ENCODE measurements around the gene MAP2K5.

Gene MAP2K5

DNA sequence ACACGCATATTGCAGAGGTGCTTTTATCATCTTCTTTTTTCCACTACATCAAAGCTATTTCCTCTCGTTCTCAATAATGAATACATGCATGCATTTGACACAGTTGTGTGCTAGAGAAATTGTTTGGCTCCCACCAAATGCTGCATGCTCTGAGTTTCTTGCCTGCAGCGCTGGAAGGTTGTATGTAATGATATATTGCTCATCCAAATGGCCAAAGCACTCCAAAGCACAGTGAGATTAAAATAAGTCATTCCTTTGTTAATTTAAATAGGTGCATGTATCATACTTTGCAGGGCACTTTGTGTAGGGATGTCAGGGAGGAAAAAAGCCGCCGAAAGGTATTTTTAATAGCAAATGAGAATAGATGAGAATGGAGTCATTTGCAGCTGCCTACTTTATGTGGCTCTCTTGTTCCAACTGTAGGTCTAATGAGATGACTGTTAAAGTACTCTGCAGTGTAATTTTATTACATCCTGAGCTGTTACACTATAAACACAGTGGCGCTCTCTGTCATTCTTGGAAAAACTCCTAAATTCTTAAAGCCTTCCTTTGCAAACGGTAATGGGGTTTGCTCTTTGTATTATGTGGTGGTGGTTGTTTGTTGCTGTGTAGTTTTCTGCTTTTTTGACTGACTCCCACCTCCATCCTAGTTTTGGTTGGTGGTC, 225.9 kb downstream of the MAP2K5 start:
- TF ChIP-seq, protein P1, sequence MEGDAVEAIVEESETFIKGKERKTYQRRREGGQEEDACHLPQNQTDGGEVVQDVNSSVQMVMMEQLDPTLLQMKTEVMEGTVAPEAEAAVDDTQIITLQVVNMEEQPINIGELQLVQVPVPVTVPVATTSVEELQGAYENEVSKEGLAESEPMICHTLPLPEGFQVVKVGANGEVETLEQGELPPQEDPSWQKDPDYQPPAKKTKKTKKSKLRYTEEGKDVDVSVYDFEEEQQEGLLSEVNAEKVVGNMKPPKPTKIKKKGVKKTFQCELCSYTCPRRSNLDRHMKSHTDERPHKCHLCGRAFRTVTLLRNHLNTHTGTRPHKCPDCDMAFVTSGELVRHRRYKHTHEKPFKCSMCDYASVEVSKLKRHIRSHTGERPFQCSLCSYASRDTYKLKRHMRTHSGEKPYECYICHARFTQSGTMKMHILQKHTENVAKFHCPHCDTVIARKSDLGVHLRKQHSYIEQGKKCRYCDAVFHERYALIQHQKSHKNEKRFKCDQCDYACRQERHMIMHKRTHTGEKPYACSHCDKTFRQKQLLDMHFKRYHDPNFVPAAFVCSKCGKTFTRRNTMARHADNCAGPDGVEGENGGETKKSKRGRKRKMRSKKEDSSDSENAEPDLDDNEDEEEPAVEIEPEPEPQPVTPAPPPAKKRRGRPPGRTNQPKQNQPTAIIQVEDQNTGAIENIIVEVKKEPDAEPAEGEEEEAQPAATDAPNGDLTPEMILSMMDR (IDR thresholded peaks at IDR 0.05; ENCODE audit: borderline replicate concordance, insufficient read depth, low read depth, low read length): no peak
- no peak overlapping the region for H3K4me3 ChIP-seq (ENCODE audit: low read depth, low read length)

DNA sequence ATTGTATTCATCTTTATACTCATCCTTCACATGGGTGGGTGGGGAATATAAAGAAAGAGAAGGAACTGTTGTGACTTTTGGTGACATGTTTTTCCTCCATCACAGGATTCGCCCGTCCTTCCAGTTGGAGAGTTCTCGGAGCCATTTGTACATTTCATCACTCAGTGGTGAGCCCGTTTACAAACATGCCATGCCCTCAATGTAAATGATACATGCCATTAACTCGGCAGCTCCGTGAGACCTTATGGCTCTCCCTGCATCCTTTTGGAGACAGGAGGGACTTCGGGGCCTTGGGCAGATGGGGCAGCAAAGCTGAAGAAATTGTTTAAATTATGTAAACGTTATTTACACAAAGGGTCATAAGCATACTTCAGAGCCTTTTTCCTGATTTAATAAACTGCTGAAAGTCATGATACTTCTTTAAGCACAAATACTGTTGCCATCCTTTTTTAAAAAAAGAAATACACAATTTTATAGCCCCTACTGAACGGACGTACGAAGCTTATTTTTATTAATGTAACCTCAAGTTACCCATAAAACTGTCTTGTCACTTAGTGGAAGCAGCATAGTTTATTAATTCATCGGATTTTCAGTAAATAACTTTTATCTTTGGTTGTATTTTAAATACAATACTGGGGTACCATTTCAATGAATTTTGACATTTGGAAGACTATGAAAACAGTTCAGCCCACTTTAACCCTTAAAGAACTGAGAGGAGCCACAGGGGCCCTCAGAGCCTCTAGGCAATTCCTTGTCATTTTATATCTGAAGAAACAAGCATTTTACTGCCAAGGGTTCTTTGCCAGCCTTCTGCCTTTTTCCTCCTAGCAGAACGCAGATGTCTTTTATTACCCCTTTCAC, 227.2 kb downstream of the MAP2K5 start:
- TF ChIP-seq, protein P1 (IDR thresholded peaks at IDR 0.05; ENCODE audit: borderline replicate concordance, insufficient read depth, low read depth, low read length): no peak
- no peak overlapping the region for H3K4me3 ChIP-seq (ENCODE audit: low read depth, low read length)

DNA sequence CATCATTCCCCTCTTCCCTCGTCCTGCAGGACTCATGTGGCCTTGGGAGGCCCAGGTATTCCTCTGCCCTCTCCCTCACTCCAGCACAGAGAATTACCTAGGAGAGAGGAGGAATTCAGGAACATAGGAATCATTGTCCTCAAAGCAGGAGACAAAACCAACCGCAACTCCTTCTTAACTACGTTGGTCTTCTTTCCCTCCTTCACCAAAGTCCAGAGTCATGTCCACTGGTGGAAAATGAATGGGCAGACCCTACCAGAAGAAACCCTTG, 227.8 kb downstream of the MAP2K5 start:
- TF ChIP-seq, protein P1 (IDR thresholded peaks at IDR 0.05; ENCODE audit: borderline replicate concordance, insufficient read depth, low read depth, low read length): no peak
- H3K4me3 ChIP-seq (ENCODE audit: low read depth, low read length): no peak overlapping the region

DNA sequence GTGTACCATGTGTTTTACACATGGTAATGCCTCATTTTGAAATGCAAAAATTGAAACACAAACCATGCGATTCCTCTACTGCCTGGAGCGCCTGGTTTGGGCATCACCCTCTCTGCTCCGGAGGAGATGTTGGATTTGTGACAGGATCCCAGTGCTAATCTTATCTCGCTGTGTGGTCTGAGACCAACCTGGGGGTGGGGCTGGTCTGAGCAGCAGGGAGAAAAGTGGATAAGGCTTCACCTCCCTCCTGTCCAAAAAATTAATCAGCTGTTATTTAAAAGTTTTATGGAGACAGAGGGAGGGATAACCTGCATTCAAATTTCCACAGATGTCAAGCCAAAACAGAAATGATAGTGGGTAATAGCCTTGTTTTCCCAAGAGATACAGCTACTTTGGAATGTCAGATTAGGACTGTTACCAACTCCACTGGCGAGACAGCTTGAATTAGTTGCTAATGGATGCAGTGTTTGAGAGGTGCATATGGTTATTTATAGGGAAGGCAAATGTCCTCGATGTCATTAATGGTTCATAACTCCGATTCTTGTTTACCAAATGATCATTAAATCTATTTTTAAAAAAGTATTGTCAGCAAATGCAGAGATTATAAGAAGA, 228.8 kb downstream of the MAP2K5 start:
- no peak overlapping the region for H3K4me3 ChIP-seq (ENCODE audit: low read depth, low read length)
- TF ChIP-seq, protein P1 (IDR thresholded peaks at IDR 0.05; ENCODE audit: borderline replicate concordance, insufficient read depth, low read depth, low read length): no peak

DNA sequence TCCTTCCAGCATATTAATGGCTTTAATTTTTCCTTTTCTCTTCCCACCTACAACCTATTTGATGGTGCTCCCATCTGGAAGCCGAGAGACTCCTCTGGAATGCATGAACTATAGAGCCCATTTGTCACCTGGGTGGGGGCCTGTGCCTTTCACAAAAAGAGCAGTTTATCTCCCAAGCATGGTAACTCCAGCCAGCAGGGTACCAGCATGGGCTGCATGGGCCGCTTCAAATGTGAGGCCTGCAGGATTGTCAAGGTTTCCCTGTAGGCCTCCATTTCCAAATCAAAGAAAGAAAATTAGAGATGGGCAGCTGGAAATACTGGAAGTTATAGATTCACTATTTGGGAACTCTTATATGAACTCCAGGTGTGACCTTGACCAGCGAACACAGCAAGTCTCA, 232.1 kb downstream of the MAP2K5 start:
- TF ChIP-seq, protein P1 (IDR thresholded peaks at IDR 0.05; ENCODE audit: borderline replicate concordance, insufficient read depth, low read depth, low read length): no peak
- H3K4me3 ChIP-seq (ENCODE audit: low read depth, low read length): no peak overlapping the region

DNA sequence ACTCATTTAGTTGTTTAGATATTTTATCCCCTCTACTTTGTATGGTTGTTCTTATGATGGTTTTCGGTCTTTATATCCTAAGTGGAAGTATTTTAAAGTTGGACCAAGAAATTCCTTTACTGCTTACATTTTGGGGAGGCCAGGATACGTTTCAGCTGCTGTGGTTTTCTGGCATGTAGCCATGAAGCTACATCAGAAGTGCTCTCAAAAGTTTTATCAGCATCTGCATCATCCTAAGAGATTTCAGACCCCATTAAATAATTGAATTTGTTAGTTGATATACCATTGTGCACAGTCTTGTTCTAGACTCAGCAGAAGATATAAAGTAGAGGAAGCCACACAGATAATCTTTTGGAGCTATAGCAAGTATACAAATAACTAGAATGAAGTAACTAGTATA, 232.7 kb downstream of the MAP2K5 start:
- H3K4me3 ChIP-seq (ENCODE audit: low read depth, low read length): no peak overlapping the region
- TF ChIP-seq, protein P1 (IDR thresholded peaks at IDR 0.05; ENCODE audit: borderline replicate concordance, insufficient read depth, low read depth, low read length): no peak

Data from GM12875 (cell line).